Stimulated activated CD8-positive, alpha-beta memory T cell treated with anti-CD3 and anti-CD28 coated beads, Interleukin-12 subunit alpha, Interleukin-12 subunit beta, amount 100 ng/mL, for 1 hour (primary cell): ENCODE data around the gene SORCS2.
"Not testable (repeated sequence)": the region's sequence is repeated elsewhere in the genome, so short reads cannot be mapped to it uniquely, and the experiment has no call there.

Experiments used
- DNase-seq: peaks from one replicate; pipeline ENCODE4 v3.0.0-alpha.2; 2020; ENCODE audit warnings: low read depth

Gene SORCS2

DNA sequence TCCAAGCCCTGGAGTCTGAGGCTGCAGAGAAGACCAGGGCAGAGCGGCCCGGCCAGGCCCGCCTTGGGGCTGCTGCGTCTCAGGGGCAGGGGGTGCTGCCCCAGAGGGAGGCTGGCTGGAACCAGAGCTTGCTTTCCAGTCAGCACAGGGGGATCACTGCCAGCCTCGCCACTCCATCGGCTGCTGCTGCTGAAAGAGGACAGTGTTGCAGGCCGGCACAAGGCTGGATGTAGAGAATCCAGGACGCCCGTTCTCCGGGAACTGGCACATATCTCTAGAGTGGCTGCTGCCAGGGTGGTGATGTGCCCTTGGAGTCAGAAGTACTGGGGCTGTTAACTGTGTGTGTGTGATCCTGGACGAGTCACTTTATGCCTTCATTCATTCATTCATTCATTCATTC, 31.9 kb upstream of the SORCS2 start:
- DNase-seq: no peak

GRCh38 chr4:7160951-7161440, 31.3 kb upstream of the SORCS2 start:
- no peak for DNase-seq

GRCh38 chr4:7161721-7162214, 30.6 kb upstream of the SORCS2 start:
- DNase-seq: no peak

DNA sequence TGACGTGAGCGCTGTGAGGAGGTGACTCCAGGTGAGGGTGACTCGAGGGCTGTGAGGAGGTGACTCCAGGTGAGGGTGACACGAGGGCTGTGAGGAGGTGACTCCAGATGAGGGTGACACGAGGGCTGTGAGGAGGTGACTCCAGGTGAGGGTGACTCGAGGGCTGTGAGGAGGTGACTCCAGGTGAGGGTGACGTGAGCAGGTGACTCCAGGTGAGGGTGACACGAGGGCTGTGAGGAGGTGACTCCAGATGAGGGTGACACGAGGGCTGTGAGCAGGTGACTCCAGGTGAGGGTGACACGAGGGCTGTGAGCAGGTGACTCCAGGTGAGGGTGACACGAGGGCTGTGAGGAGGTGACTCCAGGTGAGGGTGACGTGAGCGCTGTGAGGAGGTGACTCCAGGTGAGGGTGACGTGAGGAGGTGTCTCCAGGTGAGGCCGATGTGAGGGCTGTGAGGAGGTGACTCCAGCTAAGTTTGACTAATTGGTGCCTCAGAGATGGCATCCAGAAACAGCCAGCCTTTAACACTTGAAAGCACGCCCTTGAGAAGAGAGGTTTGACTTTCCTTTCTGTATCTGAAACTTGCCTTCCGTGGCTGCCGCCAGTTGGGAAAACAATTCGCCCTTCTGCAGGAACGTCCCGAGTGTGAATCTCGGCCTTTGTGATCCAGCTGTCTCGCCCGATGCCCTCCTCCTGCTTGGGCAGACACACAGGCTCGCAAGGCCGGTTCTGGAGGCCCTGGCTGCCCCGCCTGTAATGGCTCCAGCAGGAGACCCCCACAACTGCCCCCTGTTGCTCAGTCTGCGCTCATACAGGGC, 27.1 kb upstream of the SORCS2 start:
- DNase-seq: not testable (repeated sequence)

- DNase-seq: no peak
These were observed 26.5 kb upstream of the SORCS2 start for GRCh38 chr4:7165874-7166201.

- no peak for DNase-seq
These were observed 26.1 kb upstream of the SORCS2 start for GRCh38 chr4:7166237-7166636.

- no peak for DNase-seq
These were observed 25.2 kb upstream of the SORCS2 start for GRCh38 chr4:7166981-7167700.

- DNase-seq: no peak
These were observed 24.6 kb upstream of the SORCS2 start for GRCh38 chr4:7167706-7168105.

GRCh38 chr4:7168106-7168505, 24.2 kb upstream of the SORCS2 start:
- DNase-seq: no peak

DNA sequence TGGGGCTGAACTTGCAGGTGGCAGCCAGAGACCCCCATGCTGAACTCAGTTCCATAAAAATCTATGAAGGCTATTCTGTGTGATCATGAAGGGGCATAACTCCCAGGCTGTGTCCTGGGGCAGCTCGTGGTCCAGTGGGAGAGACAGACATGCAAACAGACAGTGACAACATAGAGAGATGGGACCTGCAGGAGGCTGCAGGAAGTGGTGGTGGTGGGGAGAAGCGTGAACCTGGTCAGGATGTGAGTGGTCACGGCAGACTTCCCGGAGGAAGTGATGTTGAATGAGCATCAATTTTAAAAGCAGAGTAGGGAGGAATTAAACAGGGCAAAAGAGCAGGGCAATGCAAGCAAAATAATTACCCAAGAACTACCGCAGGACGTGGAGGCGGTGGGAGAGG, 23.2 kb upstream of the SORCS2 start:
- DNase-seq: no peak

DNA sequence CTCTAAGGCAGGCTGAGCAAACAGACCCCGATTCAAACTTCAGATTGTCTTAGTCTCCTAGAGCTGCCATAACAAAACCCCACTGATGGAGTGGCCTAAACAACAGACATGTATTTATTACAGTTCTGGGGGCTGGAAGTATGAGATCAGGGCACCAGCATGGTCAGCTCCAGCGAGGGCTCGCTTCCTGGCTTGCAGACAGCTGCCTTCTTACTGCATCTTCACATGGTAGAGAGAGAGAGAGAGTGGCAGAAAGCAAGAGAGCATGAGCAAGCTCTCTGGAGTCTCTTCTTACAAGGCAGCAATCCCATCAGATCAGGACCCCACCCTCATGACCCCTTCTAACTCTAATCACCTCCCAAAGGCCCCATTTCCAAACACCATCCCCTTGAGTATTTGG, 22.3 kb upstream of the SORCS2 start:
- no peak for DNase-seq

- no peak for DNase-seq
These were observed 21.0 kb upstream of the SORCS2 start for GRCh38 chr4:7171191-7171900.

GRCh38 chr4:7172508-7172907, 19.8 kb upstream of the SORCS2 start:
- no peak for DNase-seq

DNA sequence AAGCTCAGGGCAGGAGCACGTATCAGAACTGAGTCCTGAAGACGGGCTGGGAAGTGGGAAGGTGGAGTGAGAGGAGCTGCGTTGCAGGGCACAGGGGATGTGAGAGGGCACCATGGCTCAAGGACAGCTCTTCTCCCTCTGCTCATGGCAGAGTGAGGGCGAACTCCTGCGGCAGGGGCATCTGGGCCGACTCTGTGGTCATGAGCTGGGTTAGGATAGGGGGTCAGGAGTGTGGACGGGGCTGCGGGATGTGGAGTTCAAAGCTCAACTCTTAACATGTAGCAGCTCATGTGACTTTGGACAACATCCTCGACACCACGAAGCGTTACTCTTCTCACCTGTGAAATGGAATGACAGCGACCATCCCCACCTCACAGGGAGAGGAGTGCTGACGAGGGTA, 19.4 kb upstream of the SORCS2 start:
- no peak for DNase-seq

DNA sequence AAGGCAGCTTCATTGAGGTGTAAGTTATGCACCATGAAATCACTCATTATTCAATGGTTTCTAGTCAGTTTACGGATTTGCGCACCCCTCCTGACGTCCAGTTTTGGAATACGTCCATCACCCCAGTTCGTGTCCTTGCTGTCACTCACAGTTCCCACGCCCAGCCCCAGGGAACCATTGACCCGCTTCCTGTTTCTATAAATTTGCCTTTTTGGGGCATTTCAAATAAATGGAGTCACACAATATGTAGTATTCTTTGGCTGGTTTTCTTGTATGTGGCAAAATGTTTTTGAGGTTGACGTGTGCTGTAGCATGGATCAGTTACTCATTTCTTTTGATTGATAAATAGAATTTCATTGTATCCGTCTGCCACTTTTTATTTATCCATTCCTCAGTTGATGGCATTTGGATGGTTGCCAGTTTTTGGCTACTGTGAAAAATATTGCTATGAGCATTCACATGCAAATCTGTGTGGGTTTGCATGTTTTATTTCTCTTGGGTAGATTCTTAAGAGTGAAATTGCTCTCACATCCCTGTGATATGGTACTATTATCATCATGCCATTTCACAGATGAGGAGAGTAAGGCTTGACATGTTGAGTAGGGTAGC, 18.4 kb upstream of the SORCS2 start:
- DNase-seq: no peak

DNA sequence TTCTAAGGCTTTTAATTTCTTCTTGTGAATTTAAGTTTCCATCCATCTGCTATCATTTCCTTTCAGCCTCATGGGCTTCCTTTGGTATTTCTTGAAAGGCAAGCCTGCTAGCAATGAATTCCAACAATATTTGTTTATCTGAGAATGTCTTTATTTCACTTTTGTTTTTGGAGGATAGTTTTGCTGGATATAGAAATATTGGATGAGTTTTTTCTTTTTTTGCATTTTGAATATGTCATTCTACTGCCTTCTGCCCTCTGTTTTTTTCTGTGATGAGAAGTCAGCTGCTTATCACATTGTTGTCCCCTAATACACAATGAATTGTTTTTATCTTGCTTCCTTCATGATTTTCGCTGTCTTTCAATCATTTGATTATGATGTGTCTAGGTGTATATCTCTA, 13.2 kb upstream of the SORCS2 start:
- no peak for DNase-seq

DNA sequence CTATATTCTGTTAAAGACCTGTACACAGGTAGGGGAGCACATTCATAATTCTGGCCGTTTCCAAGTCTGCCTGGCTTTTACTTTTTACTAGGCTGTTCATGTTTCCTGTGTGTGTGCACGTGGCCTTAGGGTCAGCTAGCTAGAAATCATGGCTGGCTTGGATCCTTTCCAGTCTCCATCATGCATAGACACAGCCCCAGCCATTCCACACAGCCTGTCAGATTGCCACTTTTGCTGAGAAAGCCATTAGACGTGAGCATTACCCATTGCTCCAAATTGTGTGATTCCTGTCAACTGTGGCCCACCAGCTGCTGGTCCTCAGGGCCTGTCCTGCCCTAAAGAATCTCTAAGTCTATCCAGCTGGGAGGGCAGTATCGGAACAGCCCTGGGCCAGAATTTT, 11.4 kb upstream of the SORCS2 start:
- DNase-seq: no peak

DNA sequence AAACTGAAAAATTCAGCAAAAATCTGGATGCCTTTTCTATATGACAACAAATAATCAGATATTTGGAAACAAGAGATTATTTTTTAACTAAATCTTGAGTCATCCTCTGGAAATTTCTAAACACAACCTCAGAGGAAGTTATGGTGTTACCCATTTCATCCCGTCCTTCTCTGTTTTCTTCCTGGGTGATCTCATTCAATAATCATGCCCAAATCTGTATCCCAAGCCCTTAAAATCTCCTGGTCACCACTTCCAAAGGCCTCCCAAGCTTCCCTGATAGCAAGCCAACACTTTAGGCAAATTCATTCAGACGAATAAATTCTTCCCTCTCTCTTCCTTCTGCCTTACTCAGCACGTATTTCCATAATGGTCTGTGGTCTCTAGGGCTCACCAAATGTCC, 9.7 kb upstream of the SORCS2 start:
- DNase-seq: no peak

GRCh38 chr4:7183161-7183560, 9.2 kb upstream of the SORCS2 start:
- DNase-seq: no peak

DNA sequence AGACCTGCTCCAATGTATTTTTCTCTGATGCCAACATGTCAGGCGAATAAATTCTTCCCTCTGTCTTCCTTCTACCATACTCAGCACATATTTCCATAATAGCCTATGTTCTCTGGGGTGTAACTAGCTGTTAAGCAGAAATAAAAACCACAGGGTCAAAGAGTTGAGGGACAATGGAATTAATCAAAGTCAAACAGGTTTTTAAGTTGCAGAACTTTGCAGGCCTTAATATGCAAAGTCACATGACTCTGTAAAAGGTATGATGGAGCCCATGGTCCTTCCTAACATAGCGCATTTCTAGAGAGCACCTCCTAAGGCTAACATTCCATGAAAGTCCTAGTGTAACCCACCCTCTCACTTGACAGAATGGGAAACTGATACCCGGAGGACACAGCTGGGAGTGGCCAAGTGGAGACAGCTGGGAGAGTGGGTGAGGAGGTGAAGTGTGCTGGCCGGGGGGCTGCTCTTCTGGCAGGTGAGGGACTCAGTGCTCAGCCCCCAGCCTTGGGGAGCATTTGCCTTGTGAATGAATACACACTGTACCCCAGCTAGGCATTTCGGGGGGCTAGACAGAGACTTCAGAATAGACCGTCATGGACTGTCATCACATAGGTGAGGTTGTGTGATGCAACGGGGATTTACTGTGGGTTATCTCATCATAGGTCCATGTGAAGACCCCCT, 8.4 kb upstream of the SORCS2 start:
- no peak for DNase-seq

- DNase-seq: no peak
These were observed 6.8 kb upstream of the SORCS2 start for GRCh38 chr4:7185487-7186030.

- no peak for DNase-seq
These were observed 6.3 kb upstream of the SORCS2 start for GRCh38 chr4:7186031-7186430.
